A673 (cell line): ENCODE measurements around the gene AKAP17A. TPM values are rescaled to one million over a fixed set of nuclear protein-coding genes. Genes with fewer than 3 reads are reported as not detected.
A peak's percentile ranks its signal among the peaks of the same experiment; 100 is the strongest.

Experiments
- BruUV-seq: library from RNA; stranded (reverse); fragments of 400-500 nt; replicated peaks from 2 replicates; lab custom pipeline; 2021; lab: Mats Ljungman, UMichigan
- CTCF ChIA-PET: fragments of 300-600 bp; sonication (Branson Sonifier 250); formaldehyde crosslinking; loops from one replicate; lab custom pipeline; 2022; ENCODE audit warnings: antibody characterized with exemption; lab: Charles Lee
- POLR2A ChIA-PET: fragments of 300-600 bp; sonication (Branson Sonifier 250); formaldehyde crosslinking; loops from one replicate; lab custom pipeline; 2022; ENCODE audit warnings: antibody characterized with exemption; ENCODE audit not compliant: low non-redundant PET; lab: Charles Lee
- DNase-seq: peaks from one replicate; pipeline ENCODE4 v3.0.0-alpha.2; 2015; ENCODE audit warnings: low spot score
- H3K27ac ChIP-seq: fragments of 200-600 bp; sonication (generic); 2 replicates; pipeline ENCODE4 v1.5.1; 2016; ENCODE audit warnings: mixed run types, low read depth, mild to moderate bottlenecking, mixed read lengths, antibody characterized with exemption, low read length; ENCODE audit not compliant: poor library complexity, severe bottlenecking
- H3K27me3 ChIP-seq: fragments of 200-600 bp; sonication (generic); replicated peaks from 2 replicates; pipeline ENCODE4 v1.6.1; 2017; ENCODE audit warnings: mixed run types, low read depth, mild to moderate bottlenecking, mixed read lengths, antibody characterized with exemption, low read length; ENCODE audit not compliant: insufficient read depth, poor library complexity
- H3K36me3 ChIP-seq: fragments of 200-600 bp; sonication (generic); 2 replicates; pipeline ENCODE4 v1.6.1; 2016; ENCODE audit warnings: mixed run types, mild to moderate bottlenecking, mixed read lengths, antibody characterized with exemption, low read length; ENCODE audit not compliant: insufficient read depth, poor library complexity, severe bottlenecking
- H3K4me1 ChIP-seq: fragments of 200-600 bp; sonication (generic); 2 replicates; pipeline ENCODE4 v1.6.1; 2017; ENCODE audit warnings: mixed run types, mild to moderate bottlenecking, mixed read lengths, antibody characterized with exemption, low read length; ENCODE audit not compliant: insufficient read depth, poor library complexity, severe bottlenecking
- H3K4me3 ChIP-seq: fragments of 200-600 bp; sonication (generic); 2 replicates; pipeline ENCODE4 v1.5.1; 2016; ENCODE audit warnings: low read depth, mixed run types, mild to moderate bottlenecking, mixed read lengths, low read length; ENCODE audit not compliant: poor library complexity, severe bottlenecking
- H3K9me3 ChIP-seq: fragments of 200-600 bp; sonication (generic); 2 replicates; pipeline ENCODE4 v1.6.1; 2016; ENCODE audit warnings: mixed run types, low read depth, mild to moderate bottlenecking, mixed read lengths, antibody characterized with exemption, low read length; ENCODE audit not compliant: poor library complexity, severe bottlenecking
- CTCF ChIP-seq: fragments of 300-800, 200-600 bp; sonication (generic); conservative IDR thresholded peaks from 2 replicates; pipeline ENCODE4 v1.5.1; 2017; ENCODE audit warnings: low read depth, mild to moderate bottlenecking, antibody characterized with exemption, low read length, moderate library complexity, mixed read lengths
- EZH2 ChIP-seq: fragments of 200-600 bp; sonication (generic); IDR thresholded peaks from 2 replicates; pipeline ENCODE4 v1.6.1; 2017; ENCODE audit warnings: borderline replicate concordance, low read depth, mild to moderate bottlenecking, mixed read lengths, antibody characterized with exemption, low read length; ENCODE audit not compliant: poor library complexity, severe bottlenecking
- intact Hi-C: fragments of 100-400 bp; cut with micrococcal nuclease; formaldehyde crosslinking; loops from one replicate; pipeline ENCODE4 v1.10.0; 2022; ENCODE audit not compliant: unreplicated experiment
- total RNA-seq: library from RNA; stranded (reverse); gene quantifications from 2 replicates; pipeline ENCODE4 v1.2.3, GENCODE V29; 2021

The AKAP17A gene
- total RNA-seq, 1 experiment from 2014 or later, result 39.7 TPM

DNA sequence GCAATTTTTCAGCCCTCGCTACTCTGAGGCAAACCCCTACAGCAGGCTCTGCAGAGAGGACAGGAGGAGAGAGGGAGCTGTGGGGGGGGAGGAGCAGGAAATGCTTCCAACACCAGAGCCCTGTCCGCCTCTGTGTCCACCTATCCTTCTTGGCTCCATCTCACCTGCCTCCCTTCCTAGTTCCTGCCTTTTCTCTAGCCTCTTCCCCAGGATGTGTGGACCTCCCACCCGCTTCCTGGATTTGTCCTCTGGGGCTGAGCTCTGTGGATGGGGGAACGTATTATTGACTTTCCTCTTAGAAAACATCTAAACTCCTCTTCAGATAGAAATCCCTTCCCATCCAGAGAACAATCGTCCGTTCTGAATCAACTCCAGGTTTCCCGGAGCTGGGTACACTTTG lies 37.8 kb downstream of the AKAP17A start:
- Histone ChIP-seq H3K4me3 (no peak overlapping the region), H3K4me1 (no peaks in the 10 kb centered on the region), H3K36me3 (no peaks in the 10 kb centered on the region), H3K27ac (no peak overlapping the region), H3K27me3 (peaks cover 3% of the 10 kb centered on the region), H3K9me3 (no peaks in the 10 kb centered on the region)
- intact Hi-C loops, result no loop called here
- TF ChIP-seq EZH2 (no peak), CTCF (no peak)
- DNase-seq, result no peak
- no TSS peak for BruUV-seq
- POLR2A ChIA-PET, result no interaction called here
- CTCF ChIA-PET, result no interaction called here

GRCh38 chrX:1646009-1646408 lies 54.6 kb downstream of the AKAP17A start:
- no TSS peak for BruUV-seq
- no peak overlapping the region for H3K4me3 ChIP-seq
- CTCF ChIA-PET, result no interaction called here
- intact Hi-C loops, result loop anchor here (10.0 kb wide), 1 partner anchor 191 kb away; the partner anchor contains the start of gene ASMTL
- H3K27me3 ChIP-seq, result no peaks in the 10 kb centered on the region
- no peaks in the 10 kb centered on the region for H3K36me3 ChIP-seq
- H3K9me3 ChIP-seq, result peaks cover 9% of the 10 kb centered on the region
- no peak for DNase-seq
- no peak overlapping the region for H3K27ac ChIP-seq
- peaks cover 6% of the 10 kb centered on the region for H3K4me1 ChIP-seq
- no peak for TF ChIP-seq EZH2
- TF ChIP-seq CTCF, result no peak
- POLR2A ChIA-PET, result no interaction called here

DNA sequence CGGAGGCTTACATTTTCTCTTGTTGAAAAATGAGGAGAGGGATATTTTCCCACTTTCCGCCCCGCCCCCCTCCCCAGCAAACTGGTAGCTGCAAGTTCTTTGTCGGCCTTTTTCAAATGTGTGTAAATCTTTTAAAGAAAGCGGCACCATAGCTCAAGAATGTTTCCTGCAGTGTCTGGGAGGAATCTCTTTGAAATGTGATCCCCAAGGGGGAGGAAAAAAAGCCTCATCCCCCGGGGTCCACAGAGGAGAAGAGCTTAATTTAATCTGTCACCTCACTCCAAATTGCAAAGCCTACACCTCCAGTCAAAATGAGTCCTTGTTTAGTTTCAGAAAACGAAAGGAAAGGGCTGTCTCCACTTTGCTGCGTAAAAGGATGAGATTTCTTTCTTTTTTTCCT lies 58.2 kb downstream of the AKAP17A start:
- no peak overlapping the region for H3K4me3 ChIP-seq
- H3K36me3 ChIP-seq, result no peaks in the 10 kb centered on the region
- H3K27me3 ChIP-seq, result no peaks in the 10 kb centered on the region
- H3K4me1 ChIP-seq, result peaks cover 6% of the 10 kb centered on the region
- CTCF ChIA-PET, result no interaction called here
- H3K27ac ChIP-seq, result no peak overlapping the region
- no TSS peak for BruUV-seq
- TF ChIP-seq EZH2 (no peak), CTCF (no peak)
- POLR2A ChIA-PET, result no interaction called here
- intact Hi-C loops, result loop anchor here (2.0 to 10.0 kb wide), 2 partner anchors 195 to 977 kb away; partner anchors contain the start of gene ASMTL
- peak; percentile 41 for DNase-seq
- peaks cover 9% of the 10 kb centered on the region for H3K9me3 ChIP-seq

Other genes with a start within 250 kb of the AKAP17A start
- 423 and 432 TPM in 2 replicates for gene SLC25A6, start 199.5 kb upstream of the AKAP17A start, total RNA-seq
- 24.9 and 33.5 TPM in 2 replicates for gene ASMTL, start 138.7 kb upstream of the AKAP17A start, total RNA-seq
- not detected in 2 replicates for gene P2RY8, start 54.4 kb upstream of the AKAP17A start, total RNA-seq
- gene ASMT, start 23.5 kb downstream of the AKAP17A start, total RNA-seq, result not detected in 2 replicates